Left ventricle myocardium superior (tissue), 1 donor: ENCODE measurements around the gene MOB3B. TPM values are rescaled to one million over a fixed set of nuclear protein-coding genes. Genes with fewer than 3 reads are reported as not detected.

Experiments used
- ATAC-seq: fragments of 200-7000 bp; cut with Tn5 transposase; one replicate; pipeline ENCODE4 v1.9.1; 2020; ENCODE audit warnings: mild to moderate bottlenecking, moderate library complexity
- DNase-seq: peaks from one replicate; pipeline ENCODE4 v3.0.0-alpha.2; 2020
- intact Hi-C: fragments of 100-400 bp; cut with micrococcal nuclease; formaldehyde crosslinking; loops from one replicate; pipeline ENCODE4 v1.11.0; 2022
- total RNA-seq: library from RNA; stranded (reverse); fragmentation: NEBNext Ultra II Directional; extraction: Animal tissue kit (Norgen Biotek cat#: 25700); gene quantifications from one replicate; pipeline ENCODE4 v1.2.1, GENCODE V29; 2021
- donor health status: DM: no; HTN: yes; CAD: no; lungs with severe emphysema.

MOB3B gene
- total RNA-seq, 1 donor from 2014 or later = 1.7 TPM

DNA sequence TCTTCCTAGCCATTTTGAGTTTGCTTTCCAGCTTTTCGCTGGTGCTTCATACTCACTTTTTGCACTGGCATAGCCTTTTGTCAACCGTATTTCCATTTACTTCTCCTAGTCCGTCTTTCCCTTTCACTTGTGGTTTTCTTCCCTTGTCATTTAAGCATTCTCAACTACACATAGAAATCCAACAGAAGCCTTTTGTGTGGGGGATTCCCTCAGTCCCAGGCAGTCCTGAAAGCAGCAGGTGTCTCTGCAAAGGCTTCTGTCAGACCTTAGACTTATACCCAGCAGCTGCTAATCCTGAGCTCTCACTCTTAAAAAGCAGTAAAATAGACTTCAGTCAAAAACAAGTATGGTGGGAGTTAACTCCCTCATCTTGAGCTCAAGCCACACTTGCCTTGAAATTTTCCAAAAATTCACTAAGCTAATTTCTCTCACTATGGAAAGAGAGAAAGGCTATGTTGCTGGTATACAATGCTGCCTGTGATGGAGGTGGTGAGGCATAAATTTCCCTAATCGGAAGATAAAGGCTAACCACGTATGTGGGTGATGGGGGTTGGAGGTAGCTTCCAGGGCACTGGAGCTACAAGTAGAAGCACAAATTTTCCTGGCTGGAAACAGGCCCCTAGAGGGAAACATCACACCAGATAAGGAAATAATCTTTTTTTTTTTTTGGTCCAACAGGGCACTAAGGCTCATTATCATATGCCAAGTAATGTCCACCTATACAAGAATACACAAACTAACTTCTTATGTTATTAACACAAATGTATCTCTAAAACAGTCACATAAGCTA lies 40.3 kb downstream of the MOB3B start:
- ATAC-seq (no peak), DNase-seq (no peak)
- intact Hi-C loops = no loop called here

GRCh38 chr9:27487927-27488326 lies 41.7 kb downstream of the MOB3B start:
- intact Hi-C loops = no loop called here

GRCh38 chr9:27487128-27487640 lies 42.4 kb downstream of the MOB3B start:
- intact Hi-C loops = no loop called here
- no peak for ATAC-seq
- DNase-seq = no peak

More at GRCh38 chr9:27487927-27488326, 41.7 kb downstream of the MOB3B start:
- ATAC-seq = no peak
- no peak for DNase-seq

GRCh38 chr9:27485158-27485557 lies 44.5 kb downstream of the MOB3B start:
- DNase-seq (no peak), ATAC-seq (no peak)
- intact Hi-C loops = no loop called here

DNA sequence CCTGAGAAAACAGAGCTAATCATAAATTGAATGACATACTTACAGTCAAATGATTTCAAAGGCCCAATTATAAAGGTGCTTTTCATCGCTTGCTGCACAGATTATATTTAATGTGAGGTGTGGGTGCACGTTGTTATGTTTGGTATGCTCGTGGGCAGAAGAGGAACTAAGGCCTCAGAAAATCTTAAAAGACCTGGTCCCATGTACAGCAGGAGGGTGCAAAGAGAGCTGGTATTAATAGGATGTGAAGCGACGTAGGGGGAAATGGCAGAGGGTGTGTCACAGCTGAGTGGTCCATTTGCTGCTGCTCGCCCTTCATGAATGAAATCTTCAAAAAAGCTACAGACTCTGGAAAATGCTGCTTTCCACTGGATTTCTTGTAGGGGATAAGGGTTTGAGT lies 46.0 kb downstream of the MOB3B start:
- no peak for ATAC-seq
- DNase-seq = no peak
- intact Hi-C loops = no loop called here

DNA sequence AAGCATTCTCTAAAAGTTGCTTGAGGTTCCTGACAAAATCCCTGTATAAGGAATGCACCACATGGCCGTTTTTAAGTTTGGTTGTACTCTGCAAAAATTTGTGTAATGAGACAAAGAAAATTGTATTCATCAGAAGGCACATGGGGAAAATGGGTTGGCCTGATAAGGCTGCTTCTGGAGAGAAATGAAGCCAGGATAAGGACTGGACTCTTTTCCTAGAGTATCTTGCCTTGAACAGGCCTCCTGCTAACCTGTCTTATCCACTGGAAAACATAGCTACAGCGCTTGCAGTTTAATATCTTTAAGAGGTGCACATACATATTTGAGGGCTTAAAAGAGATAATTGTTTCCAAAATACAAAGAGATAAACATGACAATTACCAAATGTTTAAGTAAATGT lies 46.9 kb downstream of the MOB3B start:
- intact Hi-C loops = no loop called here
- ATAC-seq (no peak), DNase-seq (no peak)

DNA sequence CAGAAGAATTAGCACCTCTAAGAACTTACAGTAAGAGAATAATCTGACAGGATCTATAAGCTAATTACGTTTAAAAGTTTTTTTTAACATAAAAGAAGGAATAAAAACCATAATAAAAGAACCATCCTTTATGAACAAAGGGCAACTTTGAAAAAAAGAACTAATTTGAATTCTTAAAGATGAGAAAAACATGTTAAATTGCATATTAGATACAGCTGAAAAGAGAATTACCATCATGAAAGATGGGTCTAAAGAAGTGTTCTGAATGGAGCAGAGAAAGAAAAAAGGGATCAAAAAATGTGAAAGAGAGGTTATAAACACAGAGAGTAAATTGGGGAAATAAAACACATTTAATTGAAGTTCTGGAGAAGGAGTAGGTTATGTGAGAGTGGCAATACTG lies 51.3 kb downstream of the MOB3B start:
- intact Hi-C loops = loop anchor here (10.0 kb wide), 1 partner anchor 94 kb away; no protein-coding TSS in a partner anchor

GRCh38 chr9:27476870-27477515 lies 52.6 kb downstream of the MOB3B start:
- no peak for ATAC-seq
- intact Hi-C loops = loop anchor here (10.0 kb wide), 1 partner anchor 92 kb away; no protein-coding TSS in a partner anchor
- no peak for DNase-seq

More for the DNA sequence above, 51.3 kb downstream of the MOB3B start:
- ATAC-seq (no peak), DNase-seq (no peak)

- DNase-seq (peak; percentile 32), ATAC-seq (peak; percentile 59)
- intact Hi-C loops = loop anchor here (10.0 kb wide), 1 partner anchor 90 kb away; no protein-coding TSS in a partner anchor
Observed at GRCh38 chr9:27475057-27475595, 54.5 kb downstream of the MOB3B start.

DNA sequence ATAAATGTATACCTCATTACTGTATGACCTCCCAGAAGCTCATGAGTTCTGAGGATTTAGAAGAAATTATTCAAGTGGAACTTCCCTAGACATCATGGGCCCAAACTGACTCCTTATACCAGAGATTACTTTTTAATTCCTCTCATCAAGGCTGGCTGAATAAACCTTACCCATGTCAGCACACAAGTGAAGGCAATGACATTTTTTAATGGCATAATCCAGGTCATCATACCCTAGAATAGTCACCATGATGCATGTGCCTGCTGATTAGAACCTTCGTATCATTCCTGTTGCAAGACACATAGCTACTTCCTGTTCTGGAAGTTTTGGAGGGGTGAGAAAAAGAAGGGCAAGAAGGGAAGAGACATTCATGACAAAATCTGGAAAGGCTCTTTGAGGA lies 55.3 kb downstream of the MOB3B start:
- intact Hi-C loops = loop anchor here (10.0 kb wide), 1 partner anchor 90 kb away; no protein-coding TSS in a partner anchor
- DNase-seq = no peak
- ATAC-seq = peak; percentile 33

DNA sequence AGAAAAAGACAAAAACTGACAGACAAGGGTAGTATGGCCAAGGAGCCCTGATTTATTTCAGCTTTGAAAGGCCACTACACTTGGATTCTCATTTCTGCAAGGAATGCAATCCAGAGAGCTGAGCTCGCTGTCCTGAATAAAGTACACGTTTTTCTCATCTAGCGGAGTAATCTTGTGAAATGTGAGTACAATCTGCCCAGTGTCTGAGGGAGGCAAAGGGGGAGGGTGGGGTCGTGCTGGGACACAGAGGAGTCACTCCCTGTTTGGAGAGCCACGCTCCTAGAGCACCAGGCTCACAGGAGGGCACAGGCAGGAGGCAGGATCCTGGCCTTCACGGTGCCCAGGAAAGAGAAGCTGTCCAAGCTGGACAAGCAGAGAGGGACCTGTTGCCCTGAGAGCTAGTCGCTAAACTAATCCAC lies 56.5 kb downstream of the MOB3B start:
- peak; percentile 49 for DNase-seq
- intact Hi-C loops = loop anchor here (10.0 kb wide), 1 partner anchor 88 kb away; no protein-coding TSS in a partner anchor

DNA sequence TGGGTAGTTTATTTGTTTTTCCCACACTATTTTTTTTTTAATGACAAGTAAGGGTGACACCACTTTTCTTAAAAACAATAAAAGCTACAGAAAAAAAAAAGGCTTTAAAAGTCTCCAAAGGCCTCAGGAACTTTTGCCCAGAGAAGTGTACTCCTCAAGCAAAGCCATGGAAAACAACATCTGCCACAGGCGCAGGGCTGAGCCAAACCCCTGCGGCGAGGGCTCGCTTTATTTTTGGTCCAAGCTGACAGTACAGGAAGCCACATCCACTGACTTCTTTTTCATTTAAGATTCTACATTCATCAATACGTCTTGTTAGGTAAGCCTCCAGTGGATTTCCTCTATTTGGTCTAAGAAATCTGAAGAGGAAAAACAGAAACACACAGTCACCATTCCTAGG lies 57.4 kb downstream of the MOB3B start:
- DNase-seq (peak; percentile 49), ATAC-seq (peak; percentile 71)
- intact Hi-C loops = loop anchor here (10.0 kb wide), 1 partner anchor 87 kb away; no protein-coding TSS in a partner anchor

More for the DNA sequence above, 56.5 kb downstream of the MOB3B start:
- peak; percentile 81 for ATAC-seq

- intact Hi-C loops = loop anchor here (10.0 kb wide), 1 partner anchor 87 kb away; no protein-coding TSS in a partner anchor
- ATAC-seq = no peak
- no peak for DNase-seq
Observed at GRCh38 chr9:27471789-27472188, 57.8 kb downstream of the MOB3B start.

- DNase-seq (no peak), ATAC-seq (no peak)
- intact Hi-C loops = loop anchor here (10.0 kb wide), 1 partner anchor 87 kb away; no protein-coding TSS in a partner anchor
Observed at GRCh38 chr9:27471366-27471765, 58.2 kb downstream of the MOB3B start.

DNA sequence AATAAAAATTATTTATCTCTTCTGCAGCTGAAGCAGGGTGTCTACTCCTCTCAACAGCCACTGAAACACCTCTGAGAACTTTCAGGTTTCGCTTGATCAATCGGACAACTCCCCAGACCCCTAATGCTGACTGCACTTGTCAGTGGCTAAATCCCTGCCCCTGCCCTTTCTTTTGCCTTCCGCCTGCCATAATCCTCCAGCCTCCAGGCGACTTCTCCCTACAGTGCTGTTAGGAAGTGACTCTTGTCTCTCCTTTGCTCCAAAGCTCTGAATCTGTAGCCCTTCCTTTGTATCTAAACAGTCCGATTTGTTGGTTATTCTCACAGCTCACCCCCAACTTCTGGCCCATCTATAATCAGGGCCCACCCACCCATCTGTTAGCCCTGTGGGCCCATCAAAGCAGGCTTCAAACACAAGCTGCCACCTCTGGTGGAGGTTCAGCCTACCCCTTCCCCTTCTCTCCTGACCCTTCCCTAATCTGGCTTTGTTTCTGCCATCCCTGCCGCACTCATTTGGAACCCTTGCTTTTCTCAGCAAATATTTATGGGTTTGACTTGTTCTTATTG lies 59.2 kb downstream of the MOB3B start:
- DNase-seq = no peak
- intact Hi-C loops = loop anchor here (10.0 kb wide), 1 partner anchor 86 kb away; no protein-coding TSS in a partner anchor

DNA sequence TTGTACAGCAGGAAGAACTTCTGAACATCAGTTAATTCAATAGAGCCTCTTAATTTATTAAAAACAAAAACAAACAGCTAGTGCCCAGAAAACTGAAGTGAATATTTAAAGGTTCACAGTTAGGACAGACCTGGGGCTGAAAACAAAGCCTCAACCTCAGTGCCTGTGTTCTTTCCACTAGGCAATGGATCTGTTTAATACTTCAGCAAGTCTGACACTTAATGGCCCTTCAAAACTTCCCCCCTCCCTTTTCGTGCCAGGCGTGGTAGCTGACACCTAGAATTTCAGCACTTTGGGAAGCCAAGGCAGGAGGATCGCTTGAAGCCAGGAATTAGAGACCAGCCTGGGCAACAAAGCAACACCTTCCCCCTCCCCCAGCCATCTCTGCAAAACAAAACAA lies 60.1 kb downstream of the MOB3B start:
- DNase-seq (no peak), ATAC-seq (no peak)
- intact Hi-C loops = no loop called here

More for the DNA sequence above, 59.2 kb downstream of the MOB3B start:
- no peak for ATAC-seq

- intact Hi-C loops = no loop called here
- DNase-seq (no peak), ATAC-seq (no peak)
Observed at GRCh38 chr9:27468462-27469110, 61.0 kb downstream of the MOB3B start.

DNA sequence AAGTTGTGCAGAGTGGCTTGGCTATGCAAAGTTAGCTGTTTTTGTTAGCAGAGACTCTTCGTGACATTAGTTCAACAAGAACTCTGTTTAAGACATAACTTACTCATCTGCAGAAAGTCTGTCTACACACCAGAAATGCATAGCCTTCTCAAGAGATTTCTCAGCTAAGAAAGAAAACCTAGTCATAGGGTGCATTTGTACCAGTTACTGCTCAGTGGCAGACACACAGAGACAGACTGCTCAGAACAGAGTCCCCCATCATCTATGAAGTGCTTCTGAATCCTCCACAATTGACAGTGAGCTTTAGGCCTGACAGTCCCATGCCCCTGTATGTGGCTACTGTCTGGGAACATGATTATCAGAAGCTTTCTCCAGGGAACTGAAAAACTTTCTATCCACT lies 61.6 kb downstream of the MOB3B start:
- ATAC-seq (no peak), DNase-seq (no peak)
- intact Hi-C loops = no loop called here

DNA sequence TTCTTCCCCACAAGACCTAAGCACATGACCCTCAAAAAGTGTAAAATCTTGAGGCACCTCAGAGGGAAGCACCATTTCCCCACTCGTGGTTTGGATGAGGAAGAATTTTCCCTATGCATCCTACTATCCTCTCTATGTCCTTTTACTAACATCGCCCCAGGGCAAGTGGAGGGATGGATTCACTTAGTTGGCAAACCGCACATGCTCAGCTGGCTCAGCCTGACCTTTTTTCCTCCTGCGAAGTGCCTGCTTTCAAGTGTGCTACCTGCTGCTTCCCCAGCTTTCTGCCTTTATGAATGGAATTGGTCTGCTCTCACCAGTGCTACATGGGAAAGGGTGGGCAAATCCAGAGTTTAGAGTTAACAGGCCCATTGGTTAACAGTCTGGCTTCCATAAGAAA lies 62.1 kb downstream of the MOB3B start:
- intact Hi-C loops = no loop called here
- DNase-seq (no peak), ATAC-seq (no peak)
